IPS DF 4.7 (cell line): ENCODE results near the gene ENDOD1.

ENCODE experiments used
- DNase-seq: peaks from one replicate; pipeline ENCODE4 v3.0.0-alpha.2; 2013; ENCODE audit warnings: low spot score; ENCODE audit errors: extremely low read depth

The ENDOD1 gene

DNA sequence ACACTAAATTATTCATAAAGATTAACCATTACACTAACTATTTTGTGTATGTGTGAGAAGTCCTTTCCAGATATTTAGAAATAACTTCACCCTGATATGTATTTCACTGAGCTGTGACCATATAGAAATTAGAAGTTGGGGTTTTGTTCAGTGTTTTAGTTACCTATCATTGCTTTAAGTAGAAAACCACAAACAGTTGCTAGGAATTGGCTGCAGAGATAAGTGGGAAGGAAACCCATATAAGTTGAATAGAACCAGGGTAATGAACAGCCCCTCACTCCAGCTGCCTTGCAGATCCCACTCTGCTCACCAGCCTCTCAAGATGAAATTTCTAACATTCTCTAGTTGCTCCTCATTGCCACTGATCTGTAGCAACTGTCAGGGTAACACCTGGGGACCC, 12.7 kb upstream of the ENDOD1 start:
- no peak for DNase-seq

DNA sequence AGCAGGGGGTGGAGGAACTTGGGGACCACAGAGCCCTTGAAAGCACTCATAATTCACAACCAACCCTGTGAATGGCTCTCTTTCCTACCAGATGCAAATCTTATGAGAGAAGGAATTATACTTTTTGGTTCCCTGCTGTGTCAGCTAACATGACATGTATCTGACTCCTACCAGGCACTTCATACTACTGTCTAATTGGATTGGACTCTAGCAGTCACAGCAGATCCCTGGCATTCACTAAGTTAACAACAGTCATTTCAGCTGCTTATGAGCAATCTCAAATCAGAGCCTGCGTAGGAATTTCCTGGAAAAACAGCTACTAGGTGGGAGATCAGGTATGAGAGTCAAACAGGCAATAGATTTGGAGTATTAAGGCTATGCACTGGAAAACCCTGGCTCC, 11.1 kb upstream of the ENDOD1 start:
- DNase-seq: no peak

DNA sequence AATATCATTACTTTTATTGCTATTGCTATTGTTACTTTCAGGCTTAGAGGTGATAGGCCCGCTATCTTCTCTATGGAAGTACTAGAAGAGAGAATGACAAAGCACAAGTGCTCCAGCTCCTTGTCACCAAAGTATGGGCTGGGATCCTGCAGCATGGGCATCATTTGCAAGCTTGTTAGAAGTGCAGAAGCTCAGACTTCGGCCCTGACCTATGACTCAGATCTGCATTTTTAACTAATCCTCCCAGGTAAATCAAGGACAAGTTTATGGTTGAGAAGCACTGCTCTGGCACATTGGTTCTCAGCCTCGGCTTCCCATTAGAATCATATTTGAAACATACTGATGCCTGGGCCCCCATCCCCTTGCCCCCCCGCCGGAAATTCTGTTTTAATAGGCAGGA, 8.6 kb upstream of the ENDOD1 start:
- no peak for DNase-seq

DNA sequence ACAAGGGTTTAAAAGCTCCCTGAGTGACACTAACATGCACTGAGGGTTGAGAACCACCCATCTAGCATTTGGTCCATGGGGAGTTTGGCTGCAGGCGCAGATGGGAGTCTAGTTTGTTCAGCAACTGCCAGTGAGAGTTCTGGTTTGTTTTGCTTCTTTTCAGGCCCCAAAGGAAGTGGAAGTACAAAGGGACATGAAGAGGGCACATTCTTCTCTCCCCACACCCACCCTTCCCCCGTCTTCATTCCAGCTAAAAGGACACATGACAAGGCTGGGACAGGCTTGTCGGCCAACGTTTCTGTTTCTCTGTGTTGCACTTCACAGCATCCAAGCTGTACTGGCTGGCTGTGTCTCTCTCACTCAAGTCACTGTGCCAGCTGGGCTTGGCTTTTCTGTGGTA, 8.2 kb upstream of the ENDOD1 start:
- no peak for DNase-seq

DNA sequence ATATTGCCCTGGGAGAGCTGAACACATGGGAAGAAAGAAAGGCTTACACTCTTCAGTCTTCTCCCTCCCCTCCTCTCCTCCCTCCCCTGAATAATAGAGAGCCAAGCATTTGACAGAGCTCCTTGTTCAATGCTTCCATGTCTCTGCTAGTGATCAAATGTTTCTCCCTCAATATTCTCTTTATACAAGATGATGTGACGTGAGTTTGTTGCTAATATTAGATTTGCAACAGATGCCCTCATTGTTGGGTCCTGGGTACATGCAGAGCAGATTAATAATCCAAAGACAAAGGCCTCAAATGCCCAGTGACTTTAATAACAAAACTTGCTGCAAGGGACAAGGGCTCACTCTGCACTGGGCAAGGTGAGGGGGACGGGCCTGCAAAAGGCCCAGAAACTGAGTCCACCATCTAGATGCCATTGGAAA, 7.1 kb upstream of the ENDOD1 start:
- DNase-seq: no peak

DNA sequence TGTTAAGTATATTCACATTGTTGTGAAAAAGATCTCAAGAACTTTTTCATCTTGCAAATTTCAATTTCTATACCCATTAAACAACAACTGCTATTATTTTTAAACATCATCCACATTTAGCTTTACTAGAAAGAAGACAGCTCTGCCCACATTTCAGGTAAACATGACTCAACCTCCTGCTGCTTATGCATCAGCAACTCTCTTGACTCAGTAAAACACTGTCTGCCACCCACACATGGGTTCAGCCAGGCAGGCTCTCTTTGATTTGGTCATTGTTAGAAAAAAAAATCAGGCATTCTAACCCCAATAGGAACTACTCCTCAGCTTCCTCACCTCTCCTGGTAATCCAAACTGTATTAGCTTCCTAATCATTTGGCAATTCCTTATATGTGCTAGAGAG, 5.1 kb upstream of the ENDOD1 start:
- DNase-seq: no peak

DNA sequence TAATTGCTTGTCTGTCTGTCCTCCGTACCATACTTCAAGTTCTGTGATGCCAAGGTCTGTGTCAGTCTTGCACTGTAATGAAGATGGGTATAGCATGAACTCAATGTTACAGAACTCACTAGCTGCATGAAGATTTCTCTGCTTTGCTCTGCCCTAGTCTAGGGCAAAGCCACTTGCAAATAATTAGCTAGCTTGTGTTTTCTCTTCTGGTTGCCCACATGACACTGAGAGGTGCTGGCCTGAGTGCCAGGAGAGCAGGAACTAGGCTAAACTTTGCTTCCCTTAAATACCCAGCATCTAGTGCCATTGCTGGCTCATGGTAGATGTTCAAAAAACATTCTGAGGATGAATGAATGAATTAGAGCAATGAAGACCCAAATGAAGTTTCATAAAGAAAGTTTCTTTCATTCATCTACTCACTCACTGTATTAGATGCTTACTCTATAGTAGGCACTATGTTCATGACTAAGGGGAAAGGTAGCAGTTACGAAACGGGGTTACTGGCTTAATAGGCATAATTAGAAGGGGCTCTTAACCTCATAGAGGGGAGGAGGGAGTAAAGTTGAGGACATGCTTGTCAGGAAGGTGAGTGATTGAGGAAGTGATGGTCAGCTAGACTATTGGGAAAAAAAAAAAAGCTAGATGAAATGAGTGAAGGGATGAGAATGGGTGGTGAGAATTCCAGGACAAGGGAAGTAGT, 4.4 kb upstream of the ENDOD1 start:
- no peak for DNase-seq

DNA sequence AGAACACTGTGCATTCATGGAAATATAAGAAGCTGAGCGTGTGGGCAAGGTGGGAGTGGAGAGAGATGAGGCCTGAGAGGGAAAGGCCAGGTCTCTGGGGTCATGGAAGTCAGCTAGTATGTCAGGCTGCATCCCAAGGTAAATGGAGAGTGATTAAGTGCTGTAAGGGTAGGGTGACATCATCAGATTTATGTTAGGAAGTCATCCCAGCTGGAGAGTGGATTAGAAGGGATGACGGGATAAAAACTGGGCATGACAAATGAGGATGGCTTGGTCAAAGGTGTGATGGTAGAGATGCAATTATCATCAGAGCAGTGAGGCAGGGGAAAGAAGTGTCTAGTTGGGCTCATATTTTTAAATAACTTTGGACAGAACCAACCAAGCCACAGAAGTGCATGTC, 3.5 kb upstream of the ENDOD1 start:
- DNase-seq: no peak

DNA sequence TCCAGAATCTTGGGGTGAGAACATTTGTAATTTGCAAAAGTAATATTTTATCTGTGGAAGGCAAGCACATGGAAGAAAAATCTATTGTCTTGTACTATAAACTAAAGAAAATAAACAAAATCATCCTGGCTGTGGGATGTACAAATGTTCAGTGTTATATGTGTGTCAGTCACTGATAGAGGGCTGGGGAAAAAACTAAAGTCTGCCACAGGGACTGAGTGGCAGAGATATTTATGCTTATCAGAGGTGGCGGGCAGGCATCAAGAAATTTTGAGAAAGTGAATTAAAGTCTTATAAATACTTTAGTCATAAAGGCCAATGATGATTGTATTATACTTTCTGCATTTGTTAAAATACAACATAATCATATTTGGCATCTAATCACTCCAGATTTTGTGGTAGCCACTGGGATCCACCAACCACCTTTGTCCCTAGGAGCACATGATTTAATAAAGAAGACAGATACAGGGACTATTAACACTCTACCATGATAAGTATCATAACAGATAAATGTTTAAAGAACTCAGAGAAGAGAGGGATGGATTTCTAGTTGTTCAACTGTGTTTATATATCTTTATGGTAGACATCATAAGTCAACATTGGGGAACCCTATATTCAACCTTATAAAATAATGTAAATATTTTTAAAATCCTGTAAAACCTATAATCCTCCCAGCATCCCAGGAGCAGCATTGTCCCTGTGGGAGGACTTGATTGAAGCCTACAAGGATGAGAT, 2.6 kb upstream of the ENDOD1 start:
- no peak for DNase-seq

DNA sequence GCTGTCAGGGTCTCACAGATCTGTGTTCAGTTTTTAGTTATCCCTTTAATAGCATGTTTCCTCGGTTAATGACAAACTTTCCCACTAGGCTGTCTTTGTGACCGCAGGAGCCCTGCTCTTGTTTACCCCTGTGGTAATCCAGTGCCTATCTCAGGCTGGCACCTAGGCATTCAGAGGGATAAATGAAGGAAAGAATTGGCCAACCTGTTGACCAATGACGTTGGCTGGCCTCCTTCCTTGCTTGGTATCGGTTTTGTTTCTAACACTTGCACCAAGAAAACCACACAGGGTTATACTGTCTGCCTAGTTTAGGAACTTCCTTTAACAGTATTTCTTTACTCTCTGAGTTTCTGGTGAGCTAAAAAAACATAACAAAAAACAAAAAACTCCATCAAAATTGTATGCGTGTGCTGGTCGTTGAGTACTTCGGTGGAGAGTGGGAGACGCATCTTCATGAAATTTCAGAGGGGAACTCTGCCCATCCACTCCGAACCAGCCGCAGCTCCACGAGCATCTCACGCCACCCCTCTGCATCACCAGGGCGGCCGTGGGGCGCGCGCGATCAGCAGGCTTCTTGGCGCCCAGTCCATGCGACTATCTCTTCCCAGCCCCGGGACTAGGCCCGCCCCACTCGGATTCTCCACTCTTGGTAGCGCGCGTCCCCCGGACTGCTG, 563 bp upstream of the ENDOD1 start:
- DNase-seq: no peak

DNA sequence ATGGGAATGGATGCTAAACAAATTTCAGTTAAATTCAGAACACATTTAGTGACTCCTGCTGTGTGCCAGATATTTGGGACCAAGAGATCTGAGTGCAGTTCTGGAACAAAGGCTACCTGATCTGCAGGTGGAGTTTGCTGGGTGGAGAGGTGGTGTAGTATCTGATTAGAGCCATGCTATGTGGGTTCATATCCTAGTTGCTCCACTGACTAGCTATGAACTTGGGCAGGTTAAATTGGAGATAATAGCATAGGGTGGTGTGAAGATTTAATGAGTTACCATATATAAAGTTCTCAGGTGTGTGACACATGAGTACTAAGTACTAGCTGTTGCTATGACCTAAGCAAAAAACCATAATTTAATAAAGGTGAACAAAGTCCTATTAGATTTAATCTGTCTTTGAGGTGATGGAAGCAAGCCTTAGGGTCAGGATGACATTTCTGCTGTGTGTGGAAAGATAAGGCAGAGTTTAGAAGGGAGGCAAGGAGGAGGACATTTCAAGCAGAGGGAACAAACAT, 2.1 kb downstream of the ENDOD1 start:
- DNase-seq: no peak

DNA sequence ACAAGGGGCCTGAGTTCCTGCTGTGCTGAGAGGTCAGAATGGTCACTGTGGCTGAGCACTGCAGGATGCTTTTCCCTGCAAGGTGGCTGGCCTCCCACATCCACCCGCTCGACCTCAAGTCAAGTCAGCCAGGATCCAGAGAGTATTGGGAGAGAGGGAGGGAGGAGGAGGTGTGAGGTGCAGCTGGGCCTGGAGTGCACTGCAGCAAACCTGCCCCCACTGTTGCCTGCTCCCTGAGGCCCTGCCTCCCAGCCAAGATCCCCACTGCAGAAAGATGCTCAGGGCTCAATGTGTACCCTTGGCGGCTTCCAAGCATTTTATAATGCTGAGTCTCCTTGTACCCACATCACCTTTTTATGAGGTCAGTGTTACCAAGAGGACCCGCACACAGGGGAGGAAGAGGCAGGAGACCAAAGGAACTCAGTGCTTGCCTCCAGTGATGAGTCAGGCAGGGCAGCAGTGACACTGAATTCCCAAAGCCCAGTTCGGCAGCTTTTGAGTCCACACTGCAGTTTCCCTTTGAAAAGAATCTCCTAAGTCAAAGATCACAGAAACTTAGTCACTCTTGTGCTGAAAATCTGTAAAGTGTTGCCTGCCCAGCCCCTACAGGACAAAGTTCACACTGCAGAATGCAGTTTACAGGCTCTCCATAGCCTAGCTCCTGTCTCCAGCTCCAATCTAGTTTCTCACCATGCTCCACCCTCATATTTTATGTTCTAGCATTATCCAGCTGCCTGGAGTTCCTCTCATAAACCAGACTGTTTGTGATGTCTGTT, 3.1 kb downstream of the ENDOD1 start:
- no peak for DNase-seq

DNA sequence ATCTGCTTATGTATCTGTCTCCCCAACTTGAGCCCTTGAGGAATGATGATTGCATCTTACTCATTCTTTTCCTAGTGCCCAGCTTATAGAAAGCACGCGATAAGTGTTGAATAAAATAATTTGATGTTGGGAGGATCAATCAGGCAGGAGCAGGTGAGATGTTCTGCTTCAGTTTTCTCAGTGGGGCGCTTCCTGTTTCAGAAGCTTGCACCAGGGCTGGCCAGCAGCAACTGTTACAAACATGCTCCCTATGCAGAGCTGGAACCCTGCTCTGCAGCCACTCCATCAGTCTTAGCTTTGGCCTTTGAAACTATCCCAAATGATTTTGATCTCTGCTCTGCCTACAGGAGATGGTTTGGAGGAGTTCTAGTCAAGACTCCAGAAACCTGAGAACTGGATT, 3.9 kb downstream of the ENDOD1 start:
- no peak for DNase-seq

DNA sequence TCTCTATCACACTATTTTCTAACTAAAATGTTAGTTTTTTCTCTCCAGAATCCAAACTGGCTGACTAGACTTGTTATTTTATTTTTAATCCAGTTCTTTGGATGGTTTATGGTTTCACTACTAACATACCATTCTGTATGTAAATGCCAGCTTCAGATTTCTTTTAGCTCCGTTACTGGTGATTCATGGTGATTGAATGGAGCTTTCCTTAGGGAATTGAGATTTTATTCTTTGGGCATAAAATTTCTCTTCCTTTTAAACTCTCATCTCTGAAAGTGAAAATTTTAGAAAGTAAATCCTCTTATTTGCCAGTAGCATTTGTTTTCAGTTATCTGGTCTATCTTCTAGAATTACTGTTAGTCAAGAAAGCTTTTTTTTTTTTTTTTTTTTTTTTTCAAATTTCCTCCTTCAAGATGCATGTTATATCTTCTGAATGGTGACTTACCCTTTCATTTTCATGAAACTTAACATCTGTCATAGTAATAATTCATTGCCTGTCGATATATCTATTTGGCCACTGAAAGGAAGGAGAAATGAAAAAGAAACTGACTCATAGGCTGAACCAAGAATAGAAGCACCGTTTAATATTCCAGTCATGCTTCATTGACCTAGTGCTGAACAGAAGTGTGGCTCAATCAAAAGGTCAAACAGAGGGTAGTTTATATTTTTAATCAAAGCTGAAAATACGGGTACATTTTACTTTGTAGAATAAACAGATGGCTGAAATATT, 6.4 kb downstream of the ENDOD1 start:
- no peak for DNase-seq

DNA sequence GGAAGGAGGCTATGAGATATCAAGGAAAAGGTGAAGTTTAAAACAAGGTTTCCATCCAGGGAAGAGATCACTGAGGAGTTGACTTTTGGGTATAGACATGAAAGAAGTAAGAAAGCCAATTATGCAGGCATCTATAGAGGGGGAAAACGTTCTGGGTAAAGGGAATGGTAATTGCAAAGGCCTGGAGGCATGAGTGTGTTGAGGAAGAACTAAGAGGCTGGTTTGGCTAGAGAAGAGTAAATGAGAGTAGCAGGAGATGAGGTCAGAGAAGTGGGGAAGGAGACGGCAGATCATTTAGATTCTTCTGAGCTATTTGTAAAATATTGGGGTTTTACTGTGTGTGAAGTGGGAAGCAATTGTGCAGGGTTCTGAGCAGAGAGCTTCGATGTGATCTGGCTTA, 7.6 kb downstream of the ENDOD1 start:
- no peak for DNase-seq

DNA sequence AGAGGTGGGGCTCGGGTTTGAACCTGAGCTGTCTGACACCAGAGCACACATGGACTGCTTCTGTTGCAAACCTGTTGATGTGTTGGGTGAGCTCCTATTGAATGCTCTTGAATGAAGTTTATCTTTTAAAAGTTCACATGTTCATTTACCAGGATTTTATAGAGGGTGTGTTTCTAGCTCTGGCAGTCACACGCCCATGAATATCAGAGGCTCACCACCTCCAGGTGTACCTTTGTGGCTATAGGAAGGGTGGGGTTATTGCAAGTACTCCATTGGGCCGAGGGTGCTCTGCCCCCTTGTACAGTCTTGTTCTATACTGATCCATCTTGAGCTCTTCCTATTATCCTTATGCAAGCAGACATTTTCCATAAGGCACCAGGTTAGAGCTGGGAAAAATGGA, 9.2 kb downstream of the ENDOD1 start:
- no peak for DNase-seq

DNA sequence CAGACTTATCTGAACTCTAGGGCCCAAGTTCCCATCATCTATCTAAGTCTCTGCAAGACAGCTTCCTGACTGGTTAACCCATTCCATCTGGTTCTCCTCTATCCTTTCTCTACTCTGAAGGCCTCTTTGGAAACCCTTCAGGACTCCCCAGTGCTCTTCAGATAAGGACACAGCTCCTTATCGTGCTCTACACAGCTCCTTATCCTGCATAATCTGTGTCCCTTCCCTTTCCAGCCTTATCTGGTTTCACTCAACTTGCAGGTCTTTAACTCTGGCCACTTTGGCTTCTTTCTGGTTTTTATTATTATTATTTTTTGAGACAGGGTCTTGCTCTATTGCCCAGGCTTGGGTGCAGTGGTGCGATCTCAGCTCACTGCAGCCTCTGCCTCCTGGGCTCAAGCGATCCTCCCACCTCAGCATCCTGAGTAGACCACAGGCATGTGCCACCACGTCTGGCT, 10.6 kb downstream of the ENDOD1 start:
- no peak for DNase-seq

DNA sequence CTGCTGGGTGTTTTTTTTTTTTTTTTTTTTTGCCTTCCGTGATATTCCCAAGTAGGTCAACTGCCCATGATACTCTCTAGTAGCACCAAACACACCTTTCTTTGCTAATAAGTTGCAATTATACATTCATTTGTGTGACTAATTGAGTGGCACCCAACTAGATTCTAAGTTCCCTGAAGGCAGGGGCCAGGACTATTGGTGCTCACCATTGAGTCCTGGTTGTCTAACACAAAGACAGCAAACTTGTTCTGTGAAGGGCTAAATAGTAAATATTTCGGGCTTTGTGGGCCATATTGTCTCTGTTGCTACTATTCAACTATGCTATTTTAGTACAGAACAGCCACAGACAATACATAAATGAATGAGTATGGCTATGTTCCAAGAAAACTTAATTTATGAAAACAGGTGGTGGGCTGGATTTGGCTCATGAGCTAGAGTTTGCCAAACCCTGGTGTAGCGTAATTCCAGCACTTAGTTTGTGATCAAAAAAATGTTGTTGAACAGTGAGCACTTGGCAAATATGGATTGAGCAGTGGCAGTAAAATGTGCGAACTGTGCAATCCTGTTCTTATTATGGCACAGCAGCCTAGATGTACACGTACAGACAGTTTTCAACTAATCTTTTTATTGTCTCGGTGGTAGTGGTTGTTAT, 11.3 kb downstream of the ENDOD1 start:
- no peak for DNase-seq

DNA sequence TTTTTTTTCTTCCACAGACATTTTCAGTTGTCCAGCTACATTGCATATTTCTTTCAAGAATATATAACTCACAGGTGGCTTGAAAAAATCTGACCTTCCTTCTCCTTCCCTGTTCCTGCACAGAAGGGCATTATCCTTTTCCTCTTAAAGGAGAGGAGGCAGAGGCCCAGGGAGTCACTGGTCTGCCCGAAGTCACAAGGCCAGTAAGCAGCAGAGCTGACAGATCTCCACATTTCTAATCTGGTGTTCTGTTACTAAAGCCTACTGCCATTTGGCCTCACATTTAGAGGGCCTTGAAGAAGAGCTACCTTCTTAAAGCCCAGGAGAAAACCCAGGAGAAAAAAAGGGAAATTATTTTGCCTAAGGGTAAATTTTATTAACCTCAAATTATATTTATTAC, 12.3 kb downstream of the ENDOD1 start:
- no peak for DNase-seq

DNA sequence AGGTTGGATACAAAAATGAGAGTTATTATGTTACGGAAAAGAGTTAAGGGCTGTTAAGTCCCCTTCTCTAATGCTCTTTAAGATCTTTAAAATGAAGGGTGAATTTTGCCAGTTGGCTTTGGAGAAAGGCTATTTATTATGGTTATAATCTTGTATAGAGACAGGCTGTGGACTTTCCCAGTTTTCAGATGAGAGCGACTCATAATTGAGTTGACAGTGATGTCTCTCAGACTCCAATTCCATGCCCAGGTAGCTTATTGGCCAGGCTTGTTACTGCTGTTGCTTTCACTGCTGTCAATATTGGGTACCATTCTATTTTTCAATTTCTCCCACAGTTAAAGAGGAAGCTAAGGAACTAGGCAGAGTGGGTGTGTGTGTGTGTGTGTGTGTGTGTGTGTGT, 13.1 kb downstream of the ENDOD1 start:
- DNase-seq: no peak
